Stromal cell of bone marrow (primary cell): ENCODE data around the gene CCDC69.
"Not testable (repeated sequence)": the region's sequence is repeated elsewhere in the genome, so short reads cannot be mapped to it uniquely, and the experiment has no call there.

Experiments used
- DNase-seq: peaks from one replicate; pipeline ENCODE4 v3.0.0-alpha.2; 2012; ENCODE audit warnings: low read depth

The CCDC69 gene

DNA sequence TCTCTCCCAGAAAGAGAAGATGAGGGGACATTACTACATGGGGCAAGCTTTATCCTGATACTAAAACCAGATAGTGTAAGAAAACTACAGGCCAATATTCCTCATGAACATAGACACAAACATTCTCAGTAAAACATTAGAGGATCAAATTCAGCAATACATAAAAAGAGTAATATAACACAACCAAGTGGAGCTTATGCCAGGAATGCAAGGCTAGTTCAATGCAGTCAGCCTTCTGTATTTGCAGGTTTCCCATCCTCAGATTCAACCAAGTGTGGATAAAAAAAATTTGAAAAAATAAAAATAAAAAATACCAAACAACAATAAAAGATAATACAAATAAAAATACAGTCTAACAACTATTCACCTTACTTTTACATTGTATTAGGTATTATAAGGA lies 31.3 kb downstream of the CCDC69 start:
- no peak for DNase-seq

GRCh38 chr5:151191661-151192060 lies 32.2 kb downstream of the CCDC69 start:
- no peak for DNase-seq

- DNase-seq = no peak
Measured at GRCh38 chr5:151189151-151189550, 34.7 kb downstream of the CCDC69 start.

DNA sequence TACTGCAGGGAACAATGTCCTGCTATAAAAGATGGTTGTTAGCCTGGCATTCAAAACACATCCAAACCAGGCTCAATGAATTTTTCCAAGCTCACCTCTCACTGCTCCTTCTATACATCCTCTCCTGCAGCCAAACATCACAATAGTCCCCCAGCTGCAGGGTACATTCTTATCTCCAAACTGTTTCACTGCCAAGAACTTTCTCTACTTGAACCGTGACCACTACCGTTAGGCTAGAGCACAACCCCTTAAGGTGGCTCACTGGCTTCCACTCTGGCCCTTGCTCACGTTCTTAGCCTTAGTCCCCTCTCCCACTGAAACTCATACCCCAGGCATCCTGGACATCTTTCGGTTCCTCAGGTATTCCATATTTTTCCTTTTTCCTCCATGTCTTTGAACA lies 37.4 kb downstream of the CCDC69 start:
- DNase-seq = no peak

DNA sequence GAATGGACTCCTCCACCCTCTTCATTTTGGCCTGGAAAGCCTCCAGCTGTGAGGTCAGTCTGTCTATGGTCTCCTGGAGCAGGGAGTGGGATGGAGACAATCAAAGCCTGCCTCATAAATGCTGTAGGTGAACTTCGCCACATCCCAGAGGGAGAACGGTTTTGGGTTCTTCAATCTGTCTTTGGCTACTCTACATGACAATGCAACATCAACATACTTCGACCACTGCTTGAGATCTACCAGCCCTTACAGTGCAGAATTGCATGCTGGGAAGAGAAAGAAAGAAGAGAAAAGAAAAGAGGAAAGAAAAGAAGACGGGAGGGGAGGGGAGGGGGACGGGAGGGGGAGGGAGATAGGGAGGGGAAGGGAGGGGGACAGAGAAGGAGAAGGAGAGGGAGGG lies 37.8 kb downstream of the CCDC69 start:
- DNase-seq = no peak

DNA sequence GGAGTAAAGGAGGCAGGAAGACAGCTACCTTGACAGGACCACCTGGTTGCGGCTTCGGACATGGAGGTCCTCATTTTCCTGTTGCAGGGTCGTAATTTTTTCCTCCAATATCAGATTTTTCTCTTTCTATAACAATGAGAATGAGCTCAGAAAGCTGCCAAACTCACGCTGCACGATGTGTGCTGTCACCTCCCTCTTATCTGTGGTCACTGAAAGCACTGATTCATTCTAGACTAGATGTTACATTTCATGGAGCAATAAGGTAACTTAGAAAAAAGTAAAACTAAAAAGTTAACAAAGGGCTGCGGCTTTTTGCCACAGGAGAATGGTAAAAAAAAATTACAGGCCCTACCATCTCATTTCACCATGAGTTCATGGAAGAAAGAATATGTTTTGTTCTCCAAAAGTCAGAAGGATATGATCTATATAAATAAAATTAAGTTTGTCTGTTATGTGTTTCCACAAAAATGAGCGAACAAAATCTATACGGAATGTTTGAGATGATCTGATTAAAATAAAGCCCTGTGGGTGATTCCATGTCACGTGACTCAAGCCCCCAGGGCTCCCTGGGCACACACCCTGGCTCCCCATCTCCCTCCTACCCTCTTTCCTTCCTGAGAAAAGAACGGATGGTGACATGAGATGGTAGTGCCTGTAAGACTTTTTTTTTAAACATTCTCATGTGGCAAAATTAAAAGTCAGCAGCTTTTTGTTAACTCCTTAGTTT lies 39.4 kb downstream of the CCDC69 start:
- no peak for DNase-seq

- DNase-seq = peak; percentile 18
Measured at GRCh38 chr5:151183456-151184245, 40.2 kb downstream of the CCDC69 start.

GRCh38 chr5:151182976-151183375 lies 40.9 kb downstream of the CCDC69 start:
- no peak for DNase-seq

DNA sequence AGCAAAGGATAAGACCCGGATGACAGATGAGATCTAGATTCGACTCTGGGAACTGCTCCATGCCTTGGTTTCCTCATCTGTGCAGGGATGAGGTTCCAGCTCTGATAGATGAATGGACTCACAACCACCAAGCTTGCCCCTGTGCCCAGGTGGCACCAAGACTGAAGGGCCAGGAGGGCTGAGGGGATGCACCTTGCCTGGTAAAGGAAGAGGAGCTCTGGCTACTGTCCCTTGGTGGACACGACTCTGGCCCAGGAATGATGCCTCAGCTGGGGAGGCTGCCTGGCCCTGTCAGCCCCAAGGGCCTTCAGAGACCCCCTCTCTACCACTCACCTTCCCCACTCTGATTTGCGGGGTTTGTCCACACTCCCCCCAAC lies 41.4 kb downstream of the CCDC69 start:
- DNase-seq = no peak

DNA sequence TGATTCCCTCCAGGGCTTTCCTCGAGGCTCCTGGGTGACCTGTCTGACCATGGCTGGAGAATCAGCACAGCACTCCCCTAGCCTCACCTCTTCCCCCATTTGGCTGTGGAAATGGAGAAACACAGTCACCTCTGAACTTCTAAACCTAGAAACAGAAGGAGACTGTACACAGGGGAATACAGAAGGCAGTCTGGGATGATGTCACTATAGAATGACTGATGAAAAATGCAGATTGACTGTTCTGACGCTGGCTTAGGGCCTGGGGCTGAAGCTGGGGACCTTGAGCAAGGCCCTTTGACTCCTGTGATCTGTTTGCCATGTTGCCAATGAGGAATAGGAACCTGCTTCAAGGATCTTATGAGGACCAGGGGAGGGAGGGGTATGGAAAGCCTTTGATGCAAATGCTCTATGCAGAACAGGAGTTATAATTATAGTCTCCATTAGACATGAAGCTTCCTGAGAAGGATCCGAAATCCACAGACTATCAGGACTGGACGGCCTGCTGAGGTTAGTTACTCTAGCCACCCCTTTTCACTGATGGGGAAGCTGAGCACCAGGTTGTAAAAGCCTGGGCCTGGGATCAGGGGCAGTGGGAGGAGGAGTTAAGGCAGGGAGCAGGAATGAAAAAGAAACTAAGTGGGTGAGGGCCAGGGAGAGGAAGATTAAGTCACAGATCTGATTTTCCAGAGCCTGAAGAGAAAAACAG lies 41.9 kb downstream of the CCDC69 start:
- DNase-seq = no peak

GRCh38 chr5:151180291-151180690 lies 43.6 kb downstream of the CCDC69 start:
- DNase-seq = no peak

DNA sequence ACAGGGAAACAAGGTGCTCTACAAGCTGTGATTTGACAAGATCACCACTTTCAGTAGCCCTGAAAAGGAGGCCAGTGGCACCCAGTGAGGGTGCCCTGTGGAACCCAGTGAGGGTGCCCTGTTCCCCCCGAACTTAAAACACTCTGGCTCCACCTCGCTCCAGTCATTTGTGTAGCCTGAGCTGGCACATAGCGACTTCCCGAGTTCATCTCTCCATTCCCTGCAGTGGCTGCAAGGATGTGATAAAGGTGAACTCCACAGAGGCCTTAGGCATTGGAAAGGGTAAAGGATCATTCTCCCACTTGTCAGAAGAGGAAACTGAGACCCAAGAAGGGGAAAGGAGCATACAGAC lies 44.4 kb downstream of the CCDC69 start:
- no peak for DNase-seq

DNA sequence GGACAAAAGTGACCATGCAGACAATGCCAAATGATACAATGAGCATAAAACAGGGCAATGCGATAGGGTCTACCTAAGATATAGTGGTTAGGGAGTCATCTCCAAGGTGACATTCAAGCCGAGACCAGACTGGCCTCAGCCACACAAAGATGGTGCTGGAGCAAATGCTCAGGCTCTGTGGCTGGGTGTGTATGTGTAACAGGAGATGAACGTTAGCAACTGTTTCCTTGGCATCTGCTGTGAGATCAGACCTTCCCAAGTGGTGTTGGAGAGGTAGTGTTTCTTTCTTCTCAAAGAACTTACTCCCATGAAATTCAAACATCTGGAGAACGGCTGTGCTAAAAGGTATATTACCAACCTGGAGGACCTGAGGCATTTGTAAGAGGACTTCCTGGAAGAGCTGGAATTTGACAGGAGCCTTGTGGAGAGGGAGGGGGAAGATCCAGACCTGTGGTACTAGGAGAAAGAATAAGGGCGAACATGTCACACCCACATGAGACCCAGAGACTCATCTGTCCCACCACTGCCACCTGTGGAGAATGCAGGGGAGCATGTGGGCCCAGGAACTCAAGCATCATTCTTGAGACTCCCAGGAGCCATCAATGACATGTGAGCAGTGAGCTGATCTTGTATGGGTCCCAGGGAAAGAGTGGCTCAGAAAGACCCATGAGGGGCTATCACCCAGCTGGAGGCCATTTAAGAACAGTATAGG lies 45.0 kb downstream of the CCDC69 start:
- no peak for DNase-seq

- DNase-seq = no peak
Measured at GRCh38 chr5:151178372-151178771, 45.5 kb downstream of the CCDC69 start.

- not testable (repeated sequence) for DNase-seq
Measured at GRCh38 chr5:151176268-151176667, 47.6 kb downstream of the CCDC69 start.

DNA sequence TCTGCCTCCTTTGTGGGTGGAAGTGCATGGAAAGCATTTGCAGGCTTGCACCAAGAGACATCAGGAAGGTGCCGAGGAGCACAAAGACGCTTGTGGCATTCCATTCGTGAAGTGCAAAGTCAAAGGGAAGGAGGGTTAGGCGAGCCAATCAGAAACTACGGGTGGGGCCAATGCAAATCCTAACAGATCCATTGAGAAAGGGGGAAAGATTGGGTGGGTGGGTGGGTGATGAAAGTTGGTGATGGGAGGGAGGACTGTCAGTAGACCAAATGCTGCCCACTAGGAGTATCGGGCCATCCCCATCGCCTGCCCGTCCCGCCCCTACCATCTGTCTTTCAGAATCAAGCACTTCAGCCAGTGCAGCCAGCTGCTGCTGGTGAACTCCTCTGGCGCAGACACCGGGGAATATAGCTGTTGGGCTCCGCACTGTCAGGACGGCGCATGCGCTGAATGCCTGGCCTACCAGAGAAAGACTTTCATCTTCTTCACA lies 49.2 kb downstream of the CCDC69 start:
- DNase-seq = no peak

DNA sequence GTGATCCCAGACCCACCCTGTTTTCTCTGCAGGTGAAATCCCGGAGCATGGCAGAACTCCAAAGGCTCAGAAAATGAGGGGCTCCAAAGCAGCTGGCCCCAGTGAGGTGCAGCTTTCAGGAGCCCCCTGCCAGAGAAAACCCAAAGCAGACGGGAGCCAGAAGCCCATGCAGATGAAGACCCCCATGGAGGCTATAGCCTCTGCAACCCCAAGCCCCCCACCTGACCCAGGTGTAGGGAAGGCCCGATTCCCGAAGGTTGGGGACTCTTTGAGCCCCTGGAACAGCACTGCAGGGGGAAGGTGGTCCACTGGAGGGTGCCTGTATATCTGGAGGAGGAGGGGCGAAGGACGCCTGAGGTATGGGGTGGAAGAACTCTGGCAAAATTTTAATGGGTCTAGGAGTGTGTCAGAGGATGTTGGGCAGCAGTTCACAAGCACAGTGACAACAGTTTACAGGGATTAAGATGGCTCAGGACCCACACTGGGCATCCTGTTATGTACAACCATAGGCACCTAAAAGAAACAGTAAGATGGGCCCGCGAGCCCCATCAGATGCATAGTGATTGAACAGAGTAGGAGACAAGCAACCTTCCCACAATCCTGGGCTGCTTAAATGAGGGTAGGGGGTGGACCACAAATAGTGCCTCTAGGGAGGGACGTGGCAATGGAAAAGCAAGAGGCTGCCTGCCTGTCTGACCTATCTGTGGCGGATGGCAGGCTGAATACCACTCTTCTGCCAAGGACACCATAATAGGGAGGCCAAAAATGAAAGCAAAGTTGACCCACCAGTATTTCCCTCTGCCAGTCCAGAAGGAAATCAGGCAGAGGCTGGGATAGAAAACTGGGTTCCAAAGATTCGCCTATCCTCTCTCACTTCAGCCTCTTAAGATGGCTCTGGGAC lies 49.9 kb downstream of the CCDC69 start:
- no peak for DNase-seq

GRCh38 chr5:151171529-151171928 lies 52.4 kb downstream of the CCDC69 start:
- DNase-seq = no peak

DNA sequence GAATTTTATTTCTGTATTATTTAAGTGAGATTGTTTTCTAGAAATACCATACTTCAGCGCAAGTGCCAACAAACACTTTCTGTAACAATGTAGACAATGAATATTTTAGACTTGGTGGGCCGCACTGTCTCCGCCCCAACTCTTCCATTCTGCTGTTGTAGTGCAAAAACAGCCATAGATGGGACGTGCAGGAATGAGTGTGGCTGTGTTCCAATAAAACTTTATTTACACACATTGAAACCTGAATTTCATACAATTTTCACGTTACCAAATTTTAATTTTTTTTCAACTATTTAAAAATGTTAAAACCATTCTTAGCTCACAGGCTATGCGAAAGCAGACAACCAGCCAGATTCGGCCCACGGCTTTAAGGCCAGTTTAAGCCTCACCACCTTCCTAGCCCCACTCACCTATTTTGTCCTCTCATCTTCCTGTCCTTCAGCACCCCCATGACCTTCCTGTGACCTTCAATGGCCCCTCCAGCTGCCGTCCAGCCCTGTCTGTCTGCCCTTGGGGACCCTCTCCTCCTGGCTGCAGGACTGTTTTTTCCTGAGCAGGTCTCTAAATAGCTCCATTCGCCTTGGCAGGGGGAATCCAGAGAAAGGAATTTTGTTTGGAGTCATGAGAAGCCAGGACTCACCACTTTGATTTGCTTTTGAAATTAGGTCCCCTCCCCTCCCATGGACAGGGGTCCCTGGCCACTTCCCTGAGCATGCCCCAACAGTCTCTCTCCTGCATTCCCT lies 55.1 kb downstream of the CCDC69 start:
- DNase-seq = no peak

- DNase-seq = no peak
Measured at GRCh38 chr5:151167022-151167421, 56.9 kb downstream of the CCDC69 start.
